ENCODE results near the gene PPY. TPM values are rescaled to one million over a fixed set of nuclear protein-coding genes. Genes with fewer than 3 reads are reported as not detected.

PPY gene
- total RNA-seq, 1 experiment from 2014 or later, result not detected

DNA sequence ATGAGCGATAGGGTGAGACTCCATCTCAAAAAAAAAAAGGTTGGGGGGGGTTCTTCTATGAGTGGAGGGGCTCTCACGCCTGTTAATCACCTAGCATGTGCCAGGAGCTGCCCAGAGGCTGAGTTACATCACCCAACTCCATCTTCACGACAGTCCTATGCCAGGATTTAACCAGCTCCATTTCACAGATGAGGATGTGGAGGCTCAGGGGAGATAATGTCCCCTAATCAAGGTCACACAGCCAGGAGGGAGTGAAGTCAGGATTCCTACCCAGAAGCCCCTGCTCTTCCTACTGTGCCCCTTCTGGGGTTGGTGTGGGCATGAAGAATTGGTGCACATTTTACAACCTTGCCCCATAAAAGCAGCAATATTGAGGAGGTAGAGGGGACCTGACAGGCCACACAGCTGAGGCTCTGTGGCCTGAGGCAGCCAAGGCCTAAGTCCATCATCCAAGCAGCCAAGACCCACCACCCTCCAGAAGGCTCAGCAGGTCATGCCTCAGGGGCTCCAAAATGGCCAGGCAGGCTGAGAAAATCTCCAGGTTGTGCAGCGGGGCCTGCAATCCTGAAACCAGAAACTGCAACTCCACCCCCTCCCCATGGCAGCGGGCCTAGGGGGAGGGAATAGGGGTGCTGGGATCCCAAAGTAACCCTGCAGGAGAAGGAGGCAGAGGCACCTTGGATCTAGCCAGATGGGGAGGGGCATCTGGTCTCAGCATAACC, 6.9 kb downstream of the PPY start:
- H3K27me3 ChIP-seq (replicated peaks; ENCODE audit: control insufficient read depth, insufficient read depth, low read length), result no peaks in the 10 kb centered on the region
- ChIA-PET CTCF (interaction anchor here (0.6 kb wide), 1 partner anchor 25 kb away, joined by 3 read pairs; no protein-coding TSS in a partner anchor), POLR2A (no interaction called here)
- no peak for DNase-seq
- peaks cover 12% of the 10 kb centered on the region for H3K4me1 Mint-ChIP-seq (ENCODE audit: low read depth, unreplicated experiment)
- peaks cover 6% of the 10 kb centered on the region for H3K27me3 Mint-ChIP-seq (ENCODE audit: insufficient read depth, unreplicated experiment)
- H3K4me3 ChIP-seq (ENCODE audit: low read depth, low read length), result no peak overlapping the region
- peaks cover 12% of the 10 kb centered on the region for H3K36me3 Mint-ChIP-seq (ENCODE audit: insufficient read depth, unreplicated experiment)
- intact Hi-C loops (cut with micrococcal nuclease; ENCODE audit: unreplicated experiment), result no loop called here
- no peaks in the 10 kb centered on the region for H3K36me3 ChIP-seq (ENCODE audit: control insufficient read depth, insufficient read depth, low read length)
- H3K9me3 Mint-ChIP-seq (ENCODE audit: unreplicated experiment), result no peaks in the 10 kb centered on the region
- H3K4me3 Mint-ChIP-seq (ENCODE audit: unreplicated experiment), result no peak overlapping the region
- TF ChIP-seq, protein P1, sequence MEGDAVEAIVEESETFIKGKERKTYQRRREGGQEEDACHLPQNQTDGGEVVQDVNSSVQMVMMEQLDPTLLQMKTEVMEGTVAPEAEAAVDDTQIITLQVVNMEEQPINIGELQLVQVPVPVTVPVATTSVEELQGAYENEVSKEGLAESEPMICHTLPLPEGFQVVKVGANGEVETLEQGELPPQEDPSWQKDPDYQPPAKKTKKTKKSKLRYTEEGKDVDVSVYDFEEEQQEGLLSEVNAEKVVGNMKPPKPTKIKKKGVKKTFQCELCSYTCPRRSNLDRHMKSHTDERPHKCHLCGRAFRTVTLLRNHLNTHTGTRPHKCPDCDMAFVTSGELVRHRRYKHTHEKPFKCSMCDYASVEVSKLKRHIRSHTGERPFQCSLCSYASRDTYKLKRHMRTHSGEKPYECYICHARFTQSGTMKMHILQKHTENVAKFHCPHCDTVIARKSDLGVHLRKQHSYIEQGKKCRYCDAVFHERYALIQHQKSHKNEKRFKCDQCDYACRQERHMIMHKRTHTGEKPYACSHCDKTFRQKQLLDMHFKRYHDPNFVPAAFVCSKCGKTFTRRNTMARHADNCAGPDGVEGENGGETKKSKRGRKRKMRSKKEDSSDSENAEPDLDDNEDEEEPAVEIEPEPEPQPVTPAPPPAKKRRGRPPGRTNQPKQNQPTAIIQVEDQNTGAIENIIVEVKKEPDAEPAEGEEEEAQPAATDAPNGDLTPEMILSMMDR (IDR thresholded peaks at IDR 0.05; ENCODE audit: insufficient read depth in 1 of 2, low read depth in 1 of 2, low read length in 1 of 2, severe bottlenecking in 1 of 2, unreplicated experiment in 1 of 2), result no peak
- H3K4me1 ChIP-seq, result 0 out of 2 replicates have a peak, but pooled peaks cover 7% of the 10 kb centered on the region
- H3K27ac Mint-ChIP-seq (ENCODE audit: unreplicated experiment), result no peak overlapping the region
- no TSS peak for BruUV-seq (replicated peaks)
- H3K9me3 ChIP-seq, result no peaks in the 10 kb centered on the region

GRCh38 chr17:43932923-43933322, 9.4 kb downstream of the PPY start:
- Histone ChIP-seq H3K4me3 (ENCODE audit: low read depth, low read length) (no peak overlapping the region), H3K9me3 (no peaks in the 10 kb centered on the region), H3K36me3 (ENCODE audit: control insufficient read depth, insufficient read depth, low read length) (no peaks in the 10 kb centered on the region), H3K27me3 (replicated peaks; ENCODE audit: control insufficient read depth, insufficient read depth, low read length) (no peaks in the 10 kb centered on the region), H3K4me1 (0 out of 2 replicates have a peak, but pooled peaks cover 6% of the 10 kb centered on the region)
- Mint-ChIP-seq H3K36me3 (ENCODE audit: insufficient read depth, unreplicated experiment) (peaks cover 8% of the 10 kb centered on the region), H3K4me1 (ENCODE audit: low read depth, unreplicated experiment) (peaks cover 12% of the 10 kb centered on the region), H3K9me3 (ENCODE audit: unreplicated experiment) (no peaks in the 10 kb centered on the region), H3K4me3 (ENCODE audit: unreplicated experiment) (no peak overlapping the region), H3K27ac (ENCODE audit: unreplicated experiment) (no peak overlapping the region), H3K27me3 (ENCODE audit: insufficient read depth, unreplicated experiment) (peaks cover 6% of the 10 kb centered on the region)
- no TSS peak for BruUV-seq (replicated peaks)
- DNase-seq, result no peak
- TF ChIP-seq, protein P1 (IDR thresholded peaks at IDR 0.05; ENCODE audit: insufficient read depth in 1 of 2, low read depth in 1 of 2, low read length in 1 of 2, severe bottlenecking in 1 of 2, unreplicated experiment in 1 of 2), result no peak
- intact Hi-C loops (cut with micrococcal nuclease; ENCODE audit: unreplicated experiment), result no loop called here
- POLR2A ChIA-PET, result interaction anchor here (0.6 kb wide), 1 partner anchor 32 kb away, joined by 5 read pairs; no protein-coding TSS in a partner anchor
- CTCF ChIA-PET, result interaction anchor here (1.8 kb wide), 1 partner anchor 11 kb away, joined by 4 read pairs; no protein-coding TSS in a partner anchor

GRCh38 chr17:43932357-43932756, 9.9 kb downstream of the PPY start:
- no peaks in the 10 kb centered on the region for H3K9me3 Mint-ChIP-seq (ENCODE audit: unreplicated experiment)
- DNase-seq, result no peak
- POLR2A ChIA-PET, result no interaction called here
- TF ChIP-seq, protein P1 (IDR thresholded peaks at IDR 0.05; ENCODE audit: insufficient read depth in 1 of 2, low read depth in 1 of 2, low read length in 1 of 2, severe bottlenecking in 1 of 2, unreplicated experiment in 1 of 2), result no peak
- H3K36me3 ChIP-seq (ENCODE audit: control insufficient read depth, insufficient read depth, low read length), result no peaks in the 10 kb centered on the region
- 0 out of 2 replicates have a peak, but pooled peaks cover 3% of the 10 kb centered on the region for H3K4me1 ChIP-seq
- intact Hi-C loops (cut with micrococcal nuclease; ENCODE audit: unreplicated experiment), result no loop called here
- no TSS peak for BruUV-seq (replicated peaks)
- no peaks in the 10 kb centered on the region for H3K27me3 ChIP-seq (replicated peaks; ENCODE audit: control insufficient read depth, insufficient read depth, low read length)
- no peak overlapping the region for H3K4me3 Mint-ChIP-seq (ENCODE audit: unreplicated experiment)
- peaks cover 9% of the 10 kb centered on the region for H3K4me1 Mint-ChIP-seq (ENCODE audit: low read depth, unreplicated experiment)
- H3K9me3 ChIP-seq, result no peaks in the 10 kb centered on the region
- CTCF ChIA-PET, result no interaction called here
- H3K27ac Mint-ChIP-seq (ENCODE audit: unreplicated experiment), result no peak overlapping the region
- H3K36me3 Mint-ChIP-seq (ENCODE audit: insufficient read depth, unreplicated experiment), result peaks cover 4% of the 10 kb centered on the region
- no peak overlapping the region for H3K4me3 ChIP-seq (ENCODE audit: low read depth, low read length)
- peaks cover 5% of the 10 kb centered on the region for H3K27me3 Mint-ChIP-seq (ENCODE audit: insufficient read depth, unreplicated experiment)

All from Caco-2 (cell line).